ENCODE results near the gene MRE11.
"Not testable (repeated sequence)": the region's sequence is repeated elsewhere in the genome, so short reads cannot be mapped to it uniquely, and the experiment has no call there.

The MRE11 gene

DNA sequence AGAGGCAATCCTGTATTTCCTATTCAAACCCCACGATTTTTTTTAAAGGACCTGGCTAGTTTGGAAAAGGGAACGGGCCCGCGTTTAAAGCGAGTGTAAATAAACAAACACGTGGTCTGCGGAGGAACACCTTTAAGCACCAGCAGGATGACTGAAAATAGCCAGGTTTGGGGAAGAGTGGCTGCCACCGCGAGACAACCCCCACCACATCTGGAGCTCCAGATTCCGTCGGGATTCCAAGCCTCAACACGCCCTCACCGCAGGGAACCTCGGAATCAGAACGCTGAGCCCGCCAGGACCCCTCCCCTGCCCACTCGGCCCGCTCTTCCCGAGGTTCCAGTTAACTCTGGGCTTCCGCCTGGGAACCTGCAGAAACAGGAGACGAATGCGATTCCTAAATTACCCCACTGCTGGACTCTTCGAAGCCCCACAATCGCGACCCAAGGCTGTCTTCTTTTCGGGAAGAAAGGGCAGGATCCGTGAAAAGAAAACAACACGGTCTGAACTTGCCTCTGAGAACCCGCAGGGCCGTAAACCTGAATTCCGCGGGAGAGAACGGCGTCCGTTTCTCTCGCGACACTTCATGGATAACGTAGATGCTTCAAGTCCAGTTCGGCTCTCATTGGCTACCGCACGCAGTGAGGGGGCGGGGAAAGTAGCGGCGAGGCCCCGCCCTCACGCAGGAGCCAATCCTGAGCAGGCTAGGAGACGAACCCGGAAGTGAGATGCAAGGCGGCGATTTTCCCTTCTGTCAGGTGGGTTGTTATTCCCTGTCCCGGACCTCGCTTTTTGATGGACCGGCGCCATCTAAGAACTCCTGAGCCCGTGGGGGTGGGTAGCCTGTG, at the start of gene MRE11, which contains the start of gene ANKRD49:
Gene MRE11, minus strand, starts transcription at position 564 of the 845 bp plus-strand sequence. CDS start 1,043 bp downstream, outside the sequence.
Gene ANKRD49, plus strand, starts transcription at position 704 of the 845 bp plus-strand sequence. CDS start 2,710 bp downstream, outside the sequence.
- peak; percentile 100 for DNase-seq

DNA sequence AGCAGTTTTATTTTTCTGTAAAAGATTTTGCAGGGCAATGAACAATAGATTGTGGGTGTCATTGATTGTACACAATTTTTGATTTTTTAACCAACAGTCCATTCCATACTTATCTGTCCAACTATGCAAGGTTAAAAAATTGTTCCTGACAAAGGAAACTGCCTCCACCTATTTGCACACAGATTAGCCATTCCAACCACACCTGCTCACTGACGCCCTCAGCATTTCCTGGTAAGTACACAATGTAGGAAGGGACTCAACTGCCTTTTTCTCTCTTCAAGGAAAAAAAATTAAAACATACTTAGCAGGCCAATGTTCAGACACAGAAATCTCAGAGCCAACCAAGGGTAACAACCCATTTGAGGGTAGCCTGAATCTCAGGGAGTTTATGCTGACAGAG, 45.8 kb upstream of the MRE11 start:
- peak; percentile 86 for DNase-seq

- DNase-seq = peak; percentile 66
Measured at GRCh38 chr11:94537031-94537600, 43.5 kb upstream of the MRE11 start.

GRCh38 chr11:94536386-94536785, 42.7 kb upstream of the MRE11 start:
- DNase-seq = peak; percentile 30

GRCh38 chr11:94533696-94534630, 40.3 kb upstream of the MRE11 start:
- no peak for DNase-seq

DNA sequence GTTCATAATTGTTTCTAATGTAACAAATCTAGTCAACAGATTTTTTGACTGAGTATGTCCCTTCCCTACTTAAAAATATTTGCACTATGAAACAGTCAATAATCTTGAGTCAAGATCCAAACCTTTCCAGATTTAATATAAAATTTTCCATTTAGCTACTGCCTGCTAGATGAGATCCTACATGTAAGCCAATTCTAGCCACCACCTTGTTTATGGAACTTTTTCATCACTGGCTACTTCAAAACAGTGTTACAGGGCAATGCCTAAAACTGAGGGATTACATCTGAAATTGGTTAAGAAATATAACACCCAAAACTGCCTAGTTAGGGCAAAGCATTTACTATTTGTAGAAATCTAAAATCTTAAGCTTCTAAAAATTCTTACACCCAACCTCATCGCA, 39.6 kb upstream of the MRE11 start:
- DNase-seq = no peak

DNA sequence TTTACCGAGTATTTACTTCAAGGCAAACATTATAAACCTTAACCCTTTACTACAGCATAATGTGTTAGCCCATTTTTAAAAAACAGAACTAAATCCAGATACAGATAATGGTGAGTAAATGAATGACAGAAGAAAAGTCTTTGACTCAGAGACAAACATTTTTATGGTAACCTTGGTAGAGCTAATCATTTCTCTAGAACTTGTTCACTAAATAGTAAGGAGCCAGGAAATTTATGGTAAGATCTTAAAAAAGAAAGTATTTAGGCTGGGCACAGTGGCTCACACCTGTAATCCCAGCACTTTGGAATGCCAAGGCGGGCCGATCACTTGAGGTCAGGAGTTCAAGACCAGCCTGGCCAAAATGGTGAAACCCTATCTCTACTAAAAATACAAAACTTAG, 38.6 kb upstream of the MRE11 start:
- no peak for DNase-seq

DNA sequence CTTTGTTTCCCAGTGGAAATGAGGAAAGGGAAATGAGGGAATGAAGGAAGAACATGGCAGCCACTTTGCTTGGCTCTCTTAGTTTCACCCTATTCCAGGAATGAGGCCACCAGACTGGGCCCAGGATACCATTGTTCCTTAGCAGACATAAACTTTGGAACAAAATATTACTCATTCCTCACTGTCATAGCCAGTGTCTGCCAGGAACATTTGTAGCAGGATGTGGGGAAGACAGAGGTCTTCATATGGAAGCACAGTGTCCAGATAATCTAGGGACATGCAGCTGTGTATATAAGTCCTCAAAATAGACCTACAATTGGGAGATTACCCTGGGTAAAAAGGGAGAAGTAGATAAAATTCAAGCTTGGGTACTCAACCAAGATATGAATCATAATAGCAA, 34.9 kb upstream of the MRE11 start:
- DNase-seq = no peak

- no peak for DNase-seq
Measured at GRCh38 chr11:94526645-94527438, 33.2 kb upstream of the MRE11 start.

DNA sequence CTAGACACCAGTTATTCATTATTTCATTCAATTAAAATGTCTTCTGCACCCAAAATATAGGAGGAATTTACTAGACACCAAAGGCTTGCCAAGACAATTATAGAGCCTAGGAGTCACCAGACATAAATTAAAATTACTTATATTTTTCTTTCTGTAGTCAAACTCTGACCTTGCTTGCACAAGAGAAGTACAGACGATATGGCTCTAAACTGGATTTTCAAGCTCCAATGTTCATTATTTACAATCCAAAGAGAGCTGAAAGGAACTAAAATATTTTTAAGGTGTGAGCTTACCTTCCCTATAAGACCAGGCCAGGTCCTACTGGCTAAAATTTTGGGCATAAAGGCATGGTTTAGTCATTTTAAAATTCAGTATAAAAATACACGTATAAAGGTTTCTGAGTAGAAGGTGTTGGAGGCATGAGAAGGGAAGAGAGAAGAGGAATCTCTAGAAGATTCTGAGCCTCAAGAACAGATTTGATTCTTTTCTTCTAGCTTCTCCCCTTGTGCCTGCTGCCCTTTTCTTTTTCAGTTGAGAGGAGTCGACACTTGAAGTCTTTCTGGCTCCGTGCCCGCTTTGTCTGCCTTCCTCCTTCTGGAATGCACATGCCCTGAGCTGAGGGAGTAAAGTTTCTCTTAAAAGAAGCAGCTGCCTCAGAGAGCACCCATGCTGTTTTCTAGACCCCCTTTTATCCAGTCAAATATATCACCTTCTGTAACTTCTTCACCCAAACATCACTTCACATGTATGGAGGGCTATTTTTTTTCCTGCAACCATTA, 32.1 kb upstream of the MRE11 start:
- peak; percentile 36 for DNase-seq

- no peak for DNase-seq
Measured at GRCh38 chr11:94524341-94524740, 30.7 kb upstream of the MRE11 start.

DNA sequence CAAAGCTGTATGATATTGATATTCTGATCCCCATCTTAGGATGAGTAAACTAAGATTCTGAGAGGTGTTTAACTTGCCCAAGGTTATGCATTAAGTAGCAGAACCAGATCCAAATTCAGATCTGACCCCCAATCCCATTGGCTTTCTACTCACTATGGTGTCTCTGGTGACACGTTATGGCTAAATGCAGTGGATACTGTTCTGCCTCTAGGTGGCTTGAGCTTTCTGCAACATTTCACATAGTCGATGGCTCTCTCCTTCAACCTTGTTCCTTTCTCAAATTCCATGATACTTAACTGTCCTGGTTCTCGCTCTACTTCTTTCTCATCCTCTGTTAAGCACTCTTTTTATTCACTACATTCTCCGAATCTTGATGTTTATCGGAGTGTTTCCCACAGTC, 28.0 kb upstream of the MRE11 start:
- peak; percentile 62 for DNase-seq

GRCh38 chr11:94519478-94520084, 25.9 kb upstream of the MRE11 start:
- DNase-seq = peak; percentile 75

DNA sequence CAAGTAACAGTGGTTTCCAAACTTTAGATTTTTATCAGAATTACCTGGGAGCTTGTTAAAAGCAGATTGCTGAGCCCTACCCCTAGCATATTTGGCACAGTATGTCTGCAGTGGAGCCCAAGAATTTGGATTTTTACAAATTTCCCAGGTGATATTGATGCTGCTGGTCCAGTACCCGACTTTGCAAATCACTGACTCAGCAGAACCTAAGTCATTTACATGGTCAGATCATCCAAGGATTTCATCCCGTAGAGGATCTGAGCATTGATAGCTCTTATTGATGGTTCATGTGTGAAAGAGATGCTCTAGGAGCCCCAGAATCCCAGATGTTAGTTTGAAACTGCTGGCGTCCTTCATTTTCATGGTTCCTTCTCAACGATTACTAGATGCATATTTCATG, 24.7 kb upstream of the MRE11 start:
- no peak for DNase-seq

GRCh38 chr11:94516725-94517124, 23.1 kb upstream of the MRE11 start:
- DNase-seq = no peak

DNA sequence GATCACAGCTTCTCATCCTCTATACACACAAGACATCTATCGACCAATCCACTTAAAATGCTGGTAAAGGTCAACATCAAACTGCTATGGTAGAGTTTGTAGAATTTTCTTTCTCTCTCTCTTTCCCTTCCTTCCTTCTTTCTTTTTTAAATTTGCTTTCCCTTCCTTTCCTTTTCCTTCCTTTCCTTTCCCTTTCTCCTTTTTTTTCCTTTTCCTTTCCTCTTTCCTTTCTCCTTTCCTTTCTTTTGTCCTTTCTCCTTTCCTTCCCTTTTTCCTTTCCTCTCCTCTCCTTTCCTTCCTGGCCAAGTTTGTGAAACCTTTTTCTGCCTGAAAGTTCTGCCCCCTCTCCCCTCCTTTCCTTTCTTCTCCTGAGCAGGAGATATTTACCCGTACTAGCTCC, 21.8 kb upstream of the MRE11 start:
- DNase-seq = no peak

DNA sequence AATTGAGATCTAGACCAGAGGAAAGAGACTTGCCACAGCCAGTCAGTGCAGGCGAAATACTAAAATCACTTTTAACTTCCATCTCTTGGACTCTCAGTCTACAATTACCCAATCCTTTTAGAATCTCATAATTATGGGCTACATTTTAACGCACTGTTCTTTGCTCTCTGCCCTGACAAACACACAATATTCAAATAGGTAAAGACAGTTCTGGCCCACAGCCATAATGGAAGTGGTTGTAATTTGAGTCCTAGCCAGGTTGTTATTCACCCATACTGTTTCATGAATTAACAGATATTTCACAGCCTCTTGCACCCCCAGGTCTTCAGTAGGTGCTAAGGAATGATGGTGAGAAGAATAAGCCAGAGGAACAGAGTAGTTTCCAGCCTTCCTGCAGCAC, 19.4 kb upstream of the MRE11 start:
- peak; percentile 42 for DNase-seq

- DNase-seq = peak; percentile 88
Measured at GRCh38 chr11:94511932-94512781, 18.5 kb upstream of the MRE11 start, which contains the start of gene C11orf97. Gene C11orf97 (plus strand): TSS chr11:94512461. CDS start chr11:94512529, 68 bp downstream.

DNA sequence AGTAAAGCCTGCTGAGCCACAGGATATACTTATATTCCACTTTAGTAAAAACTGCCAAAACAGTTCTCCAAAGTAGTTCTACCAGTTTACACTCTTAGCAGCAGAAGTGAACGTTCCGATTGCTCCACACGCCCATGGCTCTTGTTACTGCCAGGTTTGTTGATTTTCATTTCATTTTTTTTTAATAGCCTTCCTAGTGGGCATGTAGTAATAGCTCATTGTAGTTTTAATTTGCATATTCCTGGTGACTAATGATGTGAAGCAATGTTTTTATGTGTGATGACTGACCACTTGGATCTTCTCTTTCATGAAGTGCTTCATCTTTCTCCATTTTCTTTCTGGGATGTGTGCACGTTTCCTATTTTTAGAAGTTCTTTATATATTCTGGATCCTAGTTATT, 13.8 kb upstream of the MRE11 start:
- DNase-seq = peak; percentile 17

GRCh38 chr11:94506513-94506912, 12.9 kb upstream of the MRE11 start:
- DNase-seq = not testable (repeated sequence)

Measured in DMS53 (cell line).